Trophoblast cell (in vitro differentiated cells and primary cell): ENCODE results near the gene EIF4EBP3.
"Not testable (repeated sequence)": the region's sequence is repeated elsewhere in the genome, so short reads cannot be mapped to it uniquely, and the experiment has no call there.

ENCODE experiments used
- DNase-seq, 2 donors: peaks; one replicate each; pipeline ENCODE4 v3.0.0-alpha.2; 2016
- H2AFZ ChIP-seq: 2 replicates; pipeline ENCODE4 v1.6.1; 2013; ENCODE audit warnings: low read length, moderate library complexity, mild to moderate bottlenecking; ENCODE audit not compliant: insufficient read depth, poor library complexity
- H2AK5ac ChIP-seq: 2 replicates; pipeline ENCODE4 v1.6.1; 2013; ENCODE audit warnings: mild to moderate bottlenecking, low read length
- H2BK120ac ChIP-seq: 2 replicates; pipeline ENCODE4 v1.6.1; 2013; ENCODE audit warnings: low read length, mild to moderate bottlenecking, moderate library complexity; ENCODE audit not compliant: insufficient read depth, poor library complexity
- H2BK12ac ChIP-seq: 2 replicates; pipeline ENCODE4 v1.6.1; 2013; ENCODE audit warnings: mild to moderate bottlenecking, low read length, moderate library complexity
- H2BK5ac ChIP-seq: 2 replicates; pipeline ENCODE4 v1.6.1; 2013; ENCODE audit warnings: low read length, low read depth, moderate library complexity, mild to moderate bottlenecking; ENCODE audit not compliant: poor library complexity
- H3K14ac ChIP-seq: 2 replicates; pipeline ENCODE4 v1.6.1; 2013; ENCODE audit warnings: mild to moderate bottlenecking, low read length
- H3K18ac ChIP-seq: 2 replicates; pipeline ENCODE4 v1.6.1; 2013; ENCODE audit warnings: mild to moderate bottlenecking, low read length
- H3K23ac ChIP-seq: 2 replicates; pipeline ENCODE4 v1.6.1; 2013; ENCODE audit warnings: low read length
- H3K27ac ChIP-seq: 2 replicates; pipeline ENCODE4 v1.5.1; 2013; ENCODE audit warnings: low read depth, mild to moderate bottlenecking, inconsistent platforms, low read length, moderate library complexity
- H3K27me3 ChIP-seq: 2 replicates; pipeline ENCODE4 v1.6.1; 2013; ENCODE audit warnings: inconsistent platforms, mild to moderate bottlenecking, low read length, moderate library complexity; ENCODE audit not compliant: insufficient read depth
- H3K36me3 ChIP-seq, 2 experiments: 1 replicate in 1 of 2; 2 replicates in 1 of 2; pipeline ENCODE4 v1.6.1; 2013; ENCODE audit warnings: low read length in 2 of 2, mild to moderate bottlenecking in 2 of 2, moderate library complexity in 1 of 2; ENCODE audit not compliant: insufficient read depth in 2 of 2, control insufficient read depth in 1 of 2
- H3K4ac ChIP-seq: 2 replicates; pipeline ENCODE4 v1.6.1; 2013; ENCODE audit warnings: low read depth, mild to moderate bottlenecking, low read length, moderate library complexity
- H3K4me1 ChIP-seq, 2 experiments: 1 replicate in 1 of 2; 2 replicates in 1 of 2; pipeline ENCODE4 v1.6.1; 2013; ENCODE audit warnings: low read length in 2 of 2, mild to moderate bottlenecking in 2 of 2, moderate library complexity in 1 of 2; ENCODE audit not compliant: insufficient read depth in 2 of 2, control insufficient read depth in 1 of 2
- H3K4me2 ChIP-seq: 2 replicates; pipeline ENCODE4 v1.6.1; 2013; ENCODE audit warnings: inconsistent platforms, mild to moderate bottlenecking, low read length, moderate library complexity
- H3K4me3 ChIP-seq: 2 replicates; pipeline ENCODE4 v1.5.1; 2013; ENCODE audit warnings: mild to moderate bottlenecking, low read depth, low read length, inconsistent platforms
- H3K79me1 ChIP-seq: one replicate; pipeline ENCODE4 v1.6.1; 2013; ENCODE audit warnings: low read length
- H3K79me2 ChIP-seq: 2 replicates; pipeline ENCODE4 v1.6.1; 2013; ENCODE audit warnings: low read length, mild to moderate bottlenecking; ENCODE audit not compliant: control insufficient read depth, insufficient read depth, poor library complexity
- H3K9ac ChIP-seq: 2 replicates; pipeline ENCODE4 v1.6.1; 2013; ENCODE audit warnings: mild to moderate bottlenecking, low read length
- H3K9me3 ChIP-seq: 2 replicates; pipeline ENCODE4 v1.6.1; 2013; ENCODE audit warnings: low read depth, mild to moderate bottlenecking, control low read depth, inconsistent platforms, low read length; ENCODE audit not compliant: insufficient read depth
- H4K12ac ChIP-seq: 2 replicates; pipeline ENCODE4 v1.6.1; 2013; ENCODE audit warnings: low read depth, mild to moderate bottlenecking, low read length, moderate library complexity
- H4K8ac ChIP-seq: 2 replicates; pipeline ENCODE4 v1.6.1; 2013; ENCODE audit warnings: low read depth, mild to moderate bottlenecking, low read length, moderate library complexity
- H4K91ac ChIP-seq: one replicate; pipeline ENCODE4 v1.6.1; 2013; ENCODE audit warnings: low read depth, mild to moderate bottlenecking, low read length, moderate library complexity
- WGBS: extraction: QIAGEN DNeasy Blood & Tissue Kit; methylation state at CpG from one replicate; pipeline ENCODE4 v1.1.7; 2013; ENCODE audit warnings: missing lambda C conversion rate; ENCODE audit not compliant: insufficient read length, insufficient coverage; ENCODE audit errors: extremely low coverage; 5-methylcytosine and 5-hydroxymethylcytosine counted together

The EIF4EBP3 gene

GRCh38 chr5:140575309-140575708 lies 27.8 kb downstream of the EIF4EBP3 start:
- no peak overlapping the region for H2BK120ac ChIP-seq
- no peaks in the 10 kb centered on the region for H3K79me1 ChIP-seq
- no peaks in the 10 kb centered on the region for H3K4me1 ChIP-seq
- H2BK5ac ChIP-seq, result no peak overlapping the region
- no peak overlapping the region for H2BK12ac ChIP-seq
- no peak overlapping the region for H2AFZ ChIP-seq
- peaks cover 3% of the 10 kb centered on the region for H3K9me3 ChIP-seq
- H3K4ac ChIP-seq, result no peak overlapping the region
- H4K91ac ChIP-seq, result no peak overlapping the region
- no peak overlapping the region for H4K8ac ChIP-seq
- H3K36me3 ChIP-seq, result no peaks in the 10 kb centered on the region
- H3K27me3 ChIP-seq, result no peaks in the 10 kb centered on the region
- no peak overlapping the region for H4K12ac ChIP-seq
- no peak overlapping the region for H3K14ac ChIP-seq
- no peak overlapping the region for H2AK5ac ChIP-seq
- H3K4me2 ChIP-seq, result no peak overlapping the region
- H3K79me2 ChIP-seq, result no peaks in the 10 kb centered on the region
- peak; percentile 64 to 79 for DNase-seq
- H3K18ac ChIP-seq, result no peak overlapping the region
- no peak overlapping the region for H3K4me3 ChIP-seq
- no CpG with 5 or more reads among the region's 8 CpGs for WGBS
- no peak overlapping the region for H3K9ac ChIP-seq
- no peak overlapping the region for H3K27ac ChIP-seq
- no peak overlapping the region for H3K23ac ChIP-seq

- no peak overlapping the region for H2AFZ ChIP-seq
- H4K8ac ChIP-seq, result no peak overlapping the region
- H3K23ac ChIP-seq, result no peak overlapping the region
- H2BK120ac ChIP-seq, result no peak overlapping the region
- no peaks in the 10 kb centered on the region for H3K4me1 ChIP-seq
- no peak overlapping the region for H2BK12ac ChIP-seq
- no peak overlapping the region for H3K4ac ChIP-seq
- no peaks in the 10 kb centered on the region for H3K27me3 ChIP-seq
- no peak overlapping the region for H2BK5ac ChIP-seq
- no peak overlapping the region for H3K4me3 ChIP-seq
- no peak overlapping the region for H3K4me2 ChIP-seq
- no peak overlapping the region for H3K18ac ChIP-seq
- peaks cover 3% of the 10 kb centered on the region for H3K9me3 ChIP-seq
- no peak for DNase-seq
- H3K79me2 ChIP-seq, result no peaks in the 10 kb centered on the region
- no peak overlapping the region for H3K9ac ChIP-seq
- H2AK5ac ChIP-seq, result no peak overlapping the region
- no peak overlapping the region for H4K12ac ChIP-seq
- no peaks in the 10 kb centered on the region for H3K79me1 ChIP-seq
- H4K91ac ChIP-seq, result no peak overlapping the region
- no peaks in the 10 kb centered on the region for H3K36me3 ChIP-seq
- no CpG with 5 or more reads among the region's 2 CpGs for WGBS
- no peak overlapping the region for H3K14ac ChIP-seq
- no peak overlapping the region for H3K27ac ChIP-seq
These were observed 29.3 kb downstream of the EIF4EBP3 start for GRCh38 chr5:140576776-140577201.

- not testable (repeated sequence) for H3K14ac ChIP-seq, H3K4ac ChIP-seq, H4K91ac ChIP-seq, DNase-seq, H3K18ac ChIP-seq, H3K27me3 ChIP-seq, H3K79me1 ChIP-seq, H2BK12ac ChIP-seq, H3K36me3 ChIP-seq, H3K9me3 ChIP-seq, H2BK120ac ChIP-seq, H3K9ac ChIP-seq, H4K8ac ChIP-seq, H3K79me2 ChIP-seq, H4K12ac ChIP-seq, H3K4me1 ChIP-seq, H3K27ac ChIP-seq, H3K23ac ChIP-seq, H2AK5ac ChIP-seq, H3K4me2 ChIP-seq, H3K4me3 ChIP-seq, H2BK5ac ChIP-seq, H2AFZ ChIP-seq
- no CpG with 5 or more reads among the region's 6 CpGs for WGBS
These were observed 31.8 kb downstream of the EIF4EBP3 start for GRCh38 chr5:140579188-140579747.

- Histone ChIP-seq H3K18ac (no peak overlapping the region), H2BK120ac (no peak overlapping the region), H3K9ac (no peak overlapping the region), H2AFZ (no peak overlapping the region), H3K4ac (no peak overlapping the region), H3K4me3 (no peak overlapping the region), H3K9me3 (no peaks in the 10 kb centered on the region), H4K91ac (no peak overlapping the region), H2AK5ac (no peak overlapping the region), H4K12ac (no peak overlapping the region), H3K27ac (no peak overlapping the region), H3K79me2 (no peaks in the 10 kb centered on the region), H4K8ac (no peak overlapping the region), H3K36me3 (no peaks in the 10 kb centered on the region), H3K14ac (no peak overlapping the region), H3K79me1 (no peaks in the 10 kb centered on the region), H3K27me3 (no peaks in the 10 kb centered on the region), H3K4me1 (no peaks in the 10 kb centered on the region), H2BK5ac (no peak overlapping the region), H3K4me2 (no peak overlapping the region), H2BK12ac (no peak overlapping the region), H3K23ac (no peak overlapping the region)
- WGBS, result no CpG with 5 or more reads among the region's 1 CpG
- no peak for DNase-seq
These were observed 40.0 kb downstream of the EIF4EBP3 start for GRCh38 chr5:140587495-140587894.
